ENCODE data around the gene INHA.

DNA sequence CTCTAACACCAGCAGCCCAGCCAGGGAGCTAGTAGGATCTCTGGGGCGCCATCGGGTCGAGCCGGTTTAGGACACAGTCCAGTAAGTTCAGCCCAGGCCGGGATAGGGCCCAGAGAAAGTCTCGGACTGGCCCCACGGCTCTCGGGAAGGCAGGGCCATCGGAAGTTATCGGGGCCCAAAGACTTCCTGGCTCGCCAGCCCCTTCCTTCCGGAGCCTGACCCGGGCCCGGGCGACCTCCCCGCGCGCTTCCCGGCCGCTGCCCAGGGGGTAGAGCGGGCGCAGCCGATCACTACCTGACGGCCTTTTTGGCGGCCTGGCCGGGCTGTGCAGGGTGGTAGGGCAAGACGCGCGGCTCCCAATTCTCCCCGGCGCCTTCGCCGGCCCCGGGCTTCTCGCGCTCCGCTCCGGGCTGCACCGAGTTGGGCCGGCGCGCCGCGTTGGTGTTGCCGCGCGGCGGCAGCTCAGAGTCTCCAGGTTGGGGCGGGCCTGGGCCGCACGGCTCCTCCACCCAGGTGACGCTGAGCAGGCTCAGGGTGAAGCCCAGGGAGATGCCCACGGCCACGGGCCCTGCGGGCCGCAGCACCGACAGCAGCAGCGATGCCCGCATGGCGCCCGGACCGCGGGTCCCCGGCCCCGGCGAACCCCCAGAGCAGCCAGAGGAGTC lies 29.0 kb upstream of the INHA start:
- TF ChIP-seq EZH2phosphoT487 (IDR thresholded peaks at IDR 0.05; ENCODE audit: borderline replicate concordance) (no peak), ZNF274 (IDR thresholded peaks at IDR 0.05; ENCODE audit: low read depth, low read length) (no peak), SIN3A (IDR thresholded peaks at IDR 0.05; ENCODE audit: low read depth) (no peak), POLR2AphosphoS5 (IDR thresholded peaks at IDR 0.05; ENCODE audit: low read depth, low read length) (no peak)

Measured in HCT116 (cell line).